HG03439 (cell line): ENCODE results near the gene HIRA.

Experiments
- ATAC-seq: cut with Tn5 transposase; IDR thresholded peaks from one replicate; pipeline ENCODE4 v1.9.1; 2021; ENCODE audit warnings: mild to moderate bottlenecking, moderate library complexity; ENCODE audit not compliant: unreplicated experiment

HIRA gene

GRCh38 chr22:19290400-19291217 is 140.9 kb downstream of the HIRA start:
- no peak for ATAC-seq

GRCh38 chr22:19289475-19290161 is 141.9 kb downstream of the HIRA start:
- ATAC-seq: no peak

DNA sequence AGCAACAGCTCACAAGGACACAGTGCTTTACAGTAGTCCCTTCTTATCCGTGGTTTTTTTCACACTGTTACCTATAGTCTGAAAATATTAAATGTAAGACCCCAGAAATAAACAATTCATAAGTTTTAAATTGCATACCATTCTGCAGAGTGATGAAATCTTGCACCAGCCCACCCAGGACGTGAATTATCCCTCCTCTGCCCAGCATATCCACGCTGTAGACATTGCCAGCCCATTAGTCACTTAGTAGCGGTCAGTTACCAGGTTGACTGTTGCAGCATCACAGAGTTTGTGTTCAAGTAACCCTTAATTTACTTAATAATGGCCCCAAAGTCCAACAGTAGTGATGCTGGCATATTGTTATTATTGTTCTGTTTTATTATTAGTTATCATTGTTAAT is 143.6 kb downstream of the HIRA start:
- no peak for ATAC-seq

DNA sequence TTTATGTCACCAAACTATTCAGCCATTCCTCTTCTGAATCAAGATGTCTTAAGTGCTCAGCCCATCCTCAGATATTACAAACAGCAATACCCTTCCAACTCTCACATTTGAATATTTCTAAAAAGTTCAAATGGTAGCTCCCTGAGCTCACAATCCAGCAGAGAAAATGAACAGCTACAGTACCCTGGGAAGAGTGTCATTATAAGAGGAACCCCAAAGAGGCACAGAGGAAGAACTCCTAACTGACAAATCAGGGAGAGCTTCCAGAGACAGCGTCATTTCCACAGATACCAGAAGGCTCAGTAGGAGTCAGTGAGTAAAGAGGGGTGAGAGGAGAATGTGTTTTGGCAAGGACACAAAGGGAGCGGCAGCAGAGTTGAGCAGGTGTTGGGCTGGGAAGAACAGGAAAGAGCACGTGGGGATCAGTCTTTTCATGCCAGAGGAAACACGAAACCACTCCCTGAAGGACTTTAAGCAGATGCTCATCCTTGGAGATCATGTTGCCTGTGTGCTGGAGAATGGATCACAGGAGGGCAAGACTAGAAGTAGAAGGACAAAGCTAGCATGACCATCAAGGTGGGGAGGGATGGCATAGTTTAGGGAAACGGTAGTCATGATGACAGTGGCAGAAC is 144.3 kb downstream of the HIRA start:
- ATAC-seq: no peak

- no peak for ATAC-seq
These were observed 145.7 kb downstream of the HIRA start for GRCh38 chr22:19285831-19286230.
